ENCODE measurements around the gene CATSPERZ.

The CATSPERZ gene

DNA sequence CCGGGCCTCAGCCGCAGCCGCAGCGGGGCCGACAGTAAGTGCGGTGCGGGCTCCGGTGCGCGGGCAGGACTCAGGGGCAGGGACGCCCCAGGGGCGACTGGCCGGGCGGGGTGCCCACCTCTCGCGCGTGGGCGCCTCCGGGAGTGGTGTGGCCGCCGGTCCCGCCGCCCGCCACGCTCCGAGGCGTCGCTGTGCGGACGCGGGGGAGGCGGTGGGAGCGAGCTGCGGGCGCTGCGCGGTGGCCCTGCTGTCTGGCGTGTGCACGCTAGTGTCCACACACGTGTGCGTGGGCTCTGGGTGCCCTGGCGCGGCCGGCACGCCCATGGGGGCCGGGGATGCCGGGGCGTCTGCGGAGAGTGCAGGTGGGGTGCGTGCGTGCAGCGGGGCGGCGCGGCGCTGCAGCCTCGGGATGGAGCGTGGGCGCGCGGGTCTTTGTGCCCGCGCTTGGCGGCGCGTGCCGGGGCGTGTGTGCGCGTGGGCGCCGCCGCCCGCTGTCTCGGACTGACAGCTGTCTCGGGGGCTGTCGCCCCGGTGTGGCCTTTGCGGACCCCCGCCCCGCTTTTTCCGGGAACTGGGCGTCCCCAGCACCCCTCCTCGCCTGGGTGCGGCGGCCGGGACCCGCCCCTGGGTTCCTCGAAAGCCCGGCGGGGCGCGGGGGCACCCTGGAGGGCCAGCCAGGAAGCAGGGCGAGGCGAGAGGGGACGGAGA lies 8.3 kb upstream of the CATSPERZ start:
- Histone ChIP-seq H3K4me3 (replicated peaks; ENCODE audit: insufficient read depth, low read length) (no peak overlapping the region), H3K27me3 (ENCODE audit: insufficient read depth, poor library complexity, severe bottlenecking) (peaks cover 55% of the 10 kb centered on the region), H3K27ac (replicated peaks) (no peak overlapping the region)
- DNase-seq (ENCODE audit: low read depth in 1 of 2, low spot score in 1 of 2), result no peak
- TF ChIP-seq GABPA (IDR thresholded peaks at IDR 0.05; ENCODE audit: low read depth), result no peak
- TF ChIP-seq, protein P1, sequence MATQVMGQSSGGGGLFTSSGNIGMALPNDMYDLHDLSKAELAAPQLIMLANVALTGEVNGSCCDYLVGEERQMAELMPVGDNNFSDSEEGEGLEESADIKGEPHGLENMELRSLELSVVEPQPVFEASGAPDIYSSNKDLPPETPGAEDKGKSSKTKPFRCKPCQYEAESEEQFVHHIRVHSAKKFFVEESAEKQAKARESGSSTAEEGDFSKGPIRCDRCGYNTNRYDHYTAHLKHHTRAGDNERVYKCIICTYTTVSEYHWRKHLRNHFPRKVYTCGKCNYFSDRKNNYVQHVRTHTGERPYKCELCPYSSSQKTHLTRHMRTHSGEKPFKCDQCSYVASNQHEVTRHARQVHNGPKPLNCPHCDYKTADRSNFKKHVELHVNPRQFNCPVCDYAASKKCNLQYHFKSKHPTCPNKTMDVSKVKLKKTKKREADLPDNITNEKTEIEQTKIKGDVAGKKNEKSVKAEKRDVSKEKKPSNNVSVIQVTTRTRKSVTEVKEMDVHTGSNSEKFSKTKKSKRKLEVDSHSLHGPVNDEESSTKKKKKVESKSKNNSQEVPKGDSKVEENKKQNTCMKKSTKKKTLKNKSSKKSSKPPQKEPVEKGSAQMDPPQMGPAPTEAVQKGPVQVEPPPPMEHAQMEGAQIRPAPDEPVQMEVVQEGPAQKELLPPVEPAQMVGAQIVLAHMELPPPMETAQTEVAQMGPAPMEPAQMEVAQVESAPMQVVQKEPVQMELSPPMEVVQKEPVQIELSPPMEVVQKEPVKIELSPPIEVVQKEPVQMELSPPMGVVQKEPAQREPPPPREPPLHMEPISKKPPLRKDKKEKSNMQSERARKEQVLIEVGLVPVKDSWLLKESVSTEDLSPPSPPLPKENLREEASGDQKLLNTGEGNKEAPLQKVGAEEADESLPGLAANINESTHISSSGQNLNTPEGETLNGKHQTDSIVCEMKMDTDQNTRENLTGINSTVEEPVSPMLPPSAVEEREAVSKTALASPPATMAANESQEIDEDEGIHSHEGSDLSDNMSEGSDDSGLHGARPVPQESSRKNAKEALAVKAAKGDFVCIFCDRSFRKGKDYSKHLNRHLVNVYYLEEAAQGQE (IDR thresholded peaks at IDR 0.05; ENCODE audit: insufficient replicate concordance, low read depth), result no peak
- no peak for TF ChIP-seq SPI1 (IDR thresholded peaks at IDR 0.05; ENCODE audit: borderline replicate concordance, low read depth)
- no peak for TF ChIP-seq POLR2AphosphoS5 (IDR thresholded peaks at IDR 0.05; ENCODE audit: low read depth)
- TF ChIP-seq, protein P2, sequence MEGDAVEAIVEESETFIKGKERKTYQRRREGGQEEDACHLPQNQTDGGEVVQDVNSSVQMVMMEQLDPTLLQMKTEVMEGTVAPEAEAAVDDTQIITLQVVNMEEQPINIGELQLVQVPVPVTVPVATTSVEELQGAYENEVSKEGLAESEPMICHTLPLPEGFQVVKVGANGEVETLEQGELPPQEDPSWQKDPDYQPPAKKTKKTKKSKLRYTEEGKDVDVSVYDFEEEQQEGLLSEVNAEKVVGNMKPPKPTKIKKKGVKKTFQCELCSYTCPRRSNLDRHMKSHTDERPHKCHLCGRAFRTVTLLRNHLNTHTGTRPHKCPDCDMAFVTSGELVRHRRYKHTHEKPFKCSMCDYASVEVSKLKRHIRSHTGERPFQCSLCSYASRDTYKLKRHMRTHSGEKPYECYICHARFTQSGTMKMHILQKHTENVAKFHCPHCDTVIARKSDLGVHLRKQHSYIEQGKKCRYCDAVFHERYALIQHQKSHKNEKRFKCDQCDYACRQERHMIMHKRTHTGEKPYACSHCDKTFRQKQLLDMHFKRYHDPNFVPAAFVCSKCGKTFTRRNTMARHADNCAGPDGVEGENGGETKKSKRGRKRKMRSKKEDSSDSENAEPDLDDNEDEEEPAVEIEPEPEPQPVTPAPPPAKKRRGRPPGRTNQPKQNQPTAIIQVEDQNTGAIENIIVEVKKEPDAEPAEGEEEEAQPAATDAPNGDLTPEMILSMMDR (IDR thresholded peaks at IDR 0.05; ENCODE audit: insufficient read depth, low read length), result no peak

DNA sequence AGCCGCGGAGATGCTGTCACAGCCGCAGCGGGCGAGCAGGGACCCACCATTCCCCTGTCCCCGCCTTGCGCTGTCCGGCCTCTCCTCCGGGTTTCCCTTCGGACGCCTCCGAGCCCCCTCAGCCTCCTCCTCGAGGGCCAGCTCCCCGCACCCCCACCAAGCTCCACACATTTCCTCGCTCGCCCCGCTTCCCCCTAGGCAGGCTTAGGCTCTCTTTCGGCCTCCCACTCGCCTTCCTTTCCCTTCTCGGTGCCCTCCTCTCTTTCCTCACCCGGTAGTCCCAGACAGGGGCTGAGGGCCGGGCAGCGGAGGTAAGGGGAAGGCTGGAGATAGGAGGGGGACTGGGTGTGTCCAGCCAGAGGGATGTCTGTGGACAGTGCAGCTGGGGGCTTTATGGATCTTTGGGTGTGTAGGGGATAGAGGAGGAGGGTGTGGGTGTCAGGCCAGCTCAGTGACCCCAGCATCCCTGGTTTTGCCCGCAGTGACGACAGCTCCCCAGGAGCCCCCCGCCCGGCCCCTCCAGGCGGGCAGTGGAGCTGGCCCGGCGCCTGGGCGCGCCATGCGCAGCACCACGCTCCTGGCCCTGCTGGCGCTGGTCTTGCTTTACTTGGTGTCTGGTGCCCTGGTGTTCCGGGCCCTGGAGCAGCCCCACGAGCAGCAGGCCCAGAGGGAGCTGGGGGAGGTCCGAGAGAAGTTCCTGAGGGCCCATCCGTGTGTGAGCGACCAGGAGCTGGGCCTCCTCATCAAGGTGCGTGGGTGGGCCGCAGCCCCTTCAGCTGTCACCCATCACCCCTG lies 7.5 kb upstream of the CATSPERZ start:
- TF ChIP-seq, protein P1 (IDR thresholded peaks at IDR 0.05; ENCODE audit: insufficient replicate concordance, low read depth), result no peak
- TF ChIP-seq, protein P2 (IDR thresholded peaks at IDR 0.05; ENCODE audit: insufficient read depth, low read length), result no peak
- TF ChIP-seq GABPA (IDR thresholded peaks at IDR 0.05; ENCODE audit: low read depth) (no peak), POLR2AphosphoS5 (IDR thresholded peaks at IDR 0.05; ENCODE audit: low read depth) (no peak), SPI1 (IDR thresholded peaks at IDR 0.05; ENCODE audit: borderline replicate concordance, low read depth) (no peak)
- H3K27ac ChIP-seq (replicated peaks), result no peak overlapping the region
- no peak for DNase-seq (ENCODE audit: low read depth in 1 of 2, low spot score in 1 of 2)
- no peak overlapping the region for H3K4me3 ChIP-seq (replicated peaks; ENCODE audit: insufficient read depth, low read length)
- H3K27me3 ChIP-seq (ENCODE audit: insufficient read depth, poor library complexity, severe bottlenecking), result peaks cover 61% of the 10 kb centered on the region

DNA sequence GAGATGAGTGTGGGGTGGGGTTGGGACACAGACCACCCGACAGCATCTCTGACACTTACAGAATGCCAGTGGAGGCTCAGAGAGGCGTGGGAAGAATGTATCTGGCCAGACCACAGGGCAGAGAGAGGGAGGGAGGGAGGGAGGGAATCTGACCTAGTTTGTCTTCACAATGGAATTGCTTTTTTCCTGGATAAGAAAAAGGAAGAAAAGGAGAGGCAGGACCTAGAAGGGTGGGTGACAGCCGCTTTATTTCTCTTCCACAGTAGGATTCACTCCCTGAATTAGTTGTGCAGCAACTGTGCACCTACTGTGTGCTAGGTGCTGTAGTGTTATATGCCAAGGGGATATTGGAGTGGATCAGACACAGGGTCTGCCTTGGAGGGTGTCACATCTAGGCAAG lies 5.4 kb upstream of the CATSPERZ start:
- no peak for TF ChIP-seq SPI1 (IDR thresholded peaks at IDR 0.05; ENCODE audit: borderline replicate concordance, low read depth)
- TF ChIP-seq POLR2AphosphoS5 (IDR thresholded peaks at IDR 0.05; ENCODE audit: low read depth), result no peak
- TF ChIP-seq, protein P1 (IDR thresholded peaks at IDR 0.05; ENCODE audit: insufficient replicate concordance, low read depth), result no peak
- TF ChIP-seq GABPA (IDR thresholded peaks at IDR 0.05; ENCODE audit: low read depth), result no peak
- TF ChIP-seq, protein P2 (IDR thresholded peaks at IDR 0.05; ENCODE audit: insufficient read depth, low read length), result no peak
- H3K27me3 ChIP-seq (ENCODE audit: insufficient read depth, poor library complexity, severe bottlenecking), result peaks cover 83% of the 10 kb centered on the region
- no peak for DNase-seq (ENCODE audit: low read depth in 1 of 2, low spot score in 1 of 2)
- H3K4me3 ChIP-seq (replicated peaks; ENCODE audit: insufficient read depth, low read length), result no peak overlapping the region
- H3K27ac ChIP-seq (replicated peaks), result no peak overlapping the region

Measured in HL-60 (cell line).